ENCODE results near the gene DGKZ. TPM values are rescaled to one million over a fixed set of nuclear protein-coding genes. Genes with fewer than 3 reads are reported as not detected.

DGKZ gene
- total and polyA plus RNA-seq, 10 donors, result 44.2 to 136 (median 97.9) TPM

GRCh38 chr11:46359953-46360352 is 12.7 kb downstream of the DGKZ start:
- no peaks in the 10 kb centered on the region for H3K27me3 ChIP-seq (replicated peaks in 1 of 7)
- no peaks in the 10 kb centered on the region for H3K9me3 ChIP-seq
- peak overlapping the region in 3 of 8 donors; percentile 15 to 93 (median 90) for H3K27ac ChIP-seq
- H3K4me3 ChIP-seq, result no peak overlapping the region
- intact Hi-C loops (cut with DNase I; ENCODE audit: low total_unique reads), result no loop called here
- H3K4me1 ChIP-seq, result peaks cover 39 to 100% (median 69%) of the 10 kb centered on the region in 6 donors
- WGBS, 5 donors, result 73 to 91% (median 85%) methylated on average over 1 of the region's 1 CpG
- H3K36me3 ChIP-seq, result peaks cover 0 to 30% (median 7%) of the 10 kb centered on the region in 6 donors
- TF ChIP-seq POLR2A (IDR thresholded peaks at IDR 0.05) (no peak), CTCF (IDR thresholded peaks at IDR 0.05 in 8 of 11, conservative IDR thresholded peaks at IDR 0.05 in 3 of 11) (no peak), POLR2AphosphoS5 (IDR thresholded peaks at IDR 0.05) (no peak)
- no peak for DNase-seq

GRCh38 chr11:46360878-46361277 is 13.6 kb downstream of the DGKZ start:
- TF ChIP-seq CTCF (IDR thresholded peaks at IDR 0.05 in 8 of 11, conservative IDR thresholded peaks at IDR 0.05 in 3 of 11) (no peak), POLR2A (IDR thresholded peaks at IDR 0.05) (no peak), POLR2AphosphoS5 (IDR thresholded peaks at IDR 0.05) (no peak)
- Histone ChIP-seq H3K4me3 (peak overlapping the region in 7 of 8 donors; percentile 23 to 68 (median 34)), H3K27ac (peak overlapping the region; percentile 77 to 94 (median 90)), H3K27me3 (replicated peaks in 1 of 7) (no peaks in the 10 kb centered on the region), H3K36me3 (peaks cover 0 to 34% (median 7%) of the 10 kb centered on the region in 6 donors), H3K4me1 (peaks cover 39 to 100% (median 69%) of the 10 kb centered on the region in 6 donors), H3K9me3 (no peaks in the 10 kb centered on the region)
- intact Hi-C loops (cut with DNase I; ENCODE audit: low total_unique reads), result no loop called here
- WGBS, 5 donors, result 22 to 33% (median 26%) methylated on average over 6 to 7 of the region's 7 CpGs
- DNase-seq, result no peak

DNA sequence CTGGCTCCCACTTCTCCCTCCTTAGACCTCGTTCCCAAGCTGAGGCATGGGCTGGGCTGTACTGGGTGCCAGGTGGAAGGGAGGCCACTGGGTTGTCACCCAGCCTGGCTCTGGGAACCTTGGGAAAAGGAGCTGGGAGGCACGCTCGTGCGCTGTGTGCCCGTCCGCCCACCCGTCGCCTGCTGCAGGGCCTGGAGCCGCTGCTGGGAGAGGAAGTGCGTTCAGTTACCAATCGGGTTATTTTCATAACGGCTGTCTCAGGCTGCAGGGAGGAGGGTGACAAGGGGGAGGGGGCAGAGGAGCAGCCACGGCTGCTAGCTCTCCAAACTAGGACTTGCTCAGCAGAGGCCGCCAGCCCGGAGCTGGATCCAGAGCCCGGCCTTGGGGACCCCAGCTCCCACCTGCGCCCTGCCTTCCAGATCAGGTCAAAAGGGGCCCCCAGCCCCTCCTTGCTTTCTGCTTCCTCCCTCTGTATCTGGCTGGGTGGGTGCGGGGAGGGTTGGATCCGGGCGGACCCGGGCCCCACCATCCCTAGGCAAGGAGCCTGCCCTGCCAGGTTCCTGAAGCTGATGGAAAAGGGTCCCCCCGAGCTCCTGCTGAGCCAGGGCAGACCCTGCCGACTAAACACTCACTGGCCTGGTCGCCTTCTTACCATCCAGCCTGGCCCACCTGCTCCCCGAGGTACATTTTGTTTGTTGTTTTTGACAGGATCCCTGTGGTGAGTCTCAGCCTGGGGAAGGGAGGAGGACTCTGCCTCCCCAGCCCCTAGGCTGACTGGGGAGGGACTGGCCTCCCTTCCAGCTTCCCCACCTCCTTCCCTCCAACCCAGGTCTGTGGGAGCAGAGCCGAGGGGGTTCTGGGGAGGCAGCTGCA is 14.3 kb downstream of the DGKZ start:
- H3K4me3 ChIP-seq, result peak overlapping the region; percentile 23 to 68 (median 36)
- peak overlapping the region; percentile 77 to 94 (median 90) for H3K27ac ChIP-seq
- H3K4me1 ChIP-seq, result peaks cover 39 to 100% (median 69%) of the 10 kb centered on the region in 6 donors
- no peak for TF ChIP-seq CTCF (IDR thresholded peaks at IDR 0.05 in 8 of 11, conservative IDR thresholded peaks at IDR 0.05 in 3 of 11)
- peak; percentile 78 to 87 (median 87) for TF ChIP-seq POLR2AphosphoS5 (IDR thresholded peaks at IDR 0.05)
- intact Hi-C loops (cut with DNase I; ENCODE audit: low total_unique reads), result no loop called here
- H3K9me3 ChIP-seq, result no peaks in the 10 kb centered on the region
- H3K27me3 ChIP-seq (replicated peaks in 1 of 7), result no peaks in the 10 kb centered on the region
- peak; percentile 93 for DNase-seq
- peaks cover 0 to 34% (median under 1%) of the 10 kb centered on the region in 6 donors for H3K36me3 ChIP-seq
- WGBS, 5 donors, result 3 to 7% (median 4%) methylated on average over 18 to 26 of the region's 26 CpGs
